DND-41 (cell line): Measurements from ENCODE around the gene VPS37C.

Experiments used
- ATAC-seq: fragments of 200-7000 bp; cut with Tn5 transposase; 3 replicates; pipeline ENCODE4 v1.9.1; 2021; ENCODE audit warnings: low read depth; ENCODE audit not compliant: insufficient read depth
- DNase-seq: peaks from one replicate; pipeline ENCODE4 v3.0.0-alpha.2; 2020
- H2AFZ ChIP-seq: 2 replicates; pipeline ENCODE4 v1.6.0; 2012; ENCODE audit warnings: low read depth, low read length
- H3K27ac ChIP-seq: 2 replicates; pipeline ENCODE4 v1.5.1; 2012; ENCODE audit warnings: low read length, inconsistent platforms
- H3K27me3 ChIP-seq: fragments of 200-600 bp; sonication (generic); 2 replicates; pipeline ENCODE4 v1.6.0; 2012; ENCODE audit warnings: low read length, mild to moderate bottlenecking, inconsistent platforms; ENCODE audit not compliant: insufficient read depth, poor library complexity
- H3K36me3 ChIP-seq: 2 replicates; pipeline ENCODE4 v1.5.1; 2012; ENCODE audit warnings: low read length, inconsistent platforms; ENCODE audit not compliant: insufficient read depth
- H3K4me1 ChIP-seq: 2 replicates; pipeline ENCODE4 v1.5.1; 2012; ENCODE audit warnings: mild to moderate bottlenecking, low read length; ENCODE audit not compliant: insufficient read depth
- H3K4me2 ChIP-seq: 2 replicates; pipeline ENCODE4 v1.6.0; 2012; ENCODE audit warnings: mild to moderate bottlenecking, moderate library complexity, low read length, inconsistent platforms; ENCODE audit not compliant: insufficient read depth
- H3K4me3 ChIP-seq, 2 experiments: fragments of 200-600 bp in 1 of 2; shearing (Covaris generic) in 1 of 2; 2 replicates each; pipeline ENCODE4 v1.5.1; 2012 to 2016; ENCODE audit warnings: inconsistent platforms in 2 of 2, low read length in 2 of 2, mild to moderate bottlenecking in 2 of 2, low read depth in 1 of 2, moderate library complexity in 1 of 2
- H3K79me2 ChIP-seq: 2 replicates; pipeline ENCODE4 v1.6.0; 2012; ENCODE audit warnings: low read length, inconsistent platforms; ENCODE audit not compliant: insufficient read depth
- H3K9ac ChIP-seq: 2 replicates; pipeline ENCODE4 v1.6.0; 2012; ENCODE audit warnings: low read depth, mild to moderate bottlenecking, inconsistent platforms, low read length, moderate library complexity
- H3K9me3 ChIP-seq: 2 replicates; pipeline ENCODE4 v1.5.1; 2012; ENCODE audit warnings: low read length, moderate library complexity, mild to moderate bottlenecking, inconsistent platforms; ENCODE audit not compliant: insufficient read depth, severe bottlenecking
- H4K20me1 ChIP-seq: 2 replicates; pipeline ENCODE4 v1.6.0; 2012; ENCODE audit warnings: low read length; ENCODE audit not compliant: insufficient read depth
- CTCF ChIP-seq: IDR thresholded peaks from 2 replicates; pipeline ENCODE4 v1.5.1; 2012; ENCODE audit warnings: borderline replicate concordance, low read length, moderate library complexity, mild to moderate bottlenecking; ENCODE audit not compliant: poor library complexity, severe bottlenecking; ENCODE audit errors: extremely low read depth
- EZH2 ChIP-seq: IDR thresholded peaks from 3 replicates; pipeline ENCODE4 v1.6.1; 2012; ENCODE audit warnings: borderline replicate concordance, low read depth, mild to moderate bottlenecking, moderate library complexity, low read length, inconsistent platforms; ENCODE audit not compliant: severe bottlenecking

VPS37C gene

GRCh38 chr11:61124574-61125309 is 36.5 kb downstream of the VPS37C start:
- Histone ChIP-seq H3K4me3 (no peak overlapping the region), H3K36me3 (no peaks in the 10 kb centered on the region), H3K27me3 (peaks cover 3% of the 10 kb centered on the region), H3K27ac (no peak overlapping the region), H3K4me2 (no peak overlapping the region), H3K9me3 (no peaks in the 10 kb centered on the region), H3K9ac (no peak overlapping the region), H2AFZ (no peak overlapping the region), H3K4me1 (peaks cover 4% of the 10 kb centered on the region), H3K79me2 (no peaks in the 10 kb centered on the region), H4K20me1 (0 out of 2 replicates have a peak, but pooled peaks cover 2% of the 10 kb centered on the region)
- TF ChIP-seq CTCF (no peak), EZH2 (no peak)
- DNase-seq: no peak
- ATAC-seq: no peak

- no peak overlapping the region for H2AFZ ChIP-seq
- TF ChIP-seq EZH2: no peak
- no peak for TF ChIP-seq CTCF
- H3K79me2 ChIP-seq: no peaks in the 10 kb centered on the region
- no peaks in the 10 kb centered on the region for H3K9me3 ChIP-seq
- no peak overlapping the region for H3K9ac ChIP-seq
- H3K27me3 ChIP-seq: peaks cover 3% of the 10 kb centered on the region
- no peak for ATAC-seq
- DNase-seq: no peak
- H3K4me1 ChIP-seq: no peaks in the 10 kb centered on the region
- H3K36me3 ChIP-seq: no peaks in the 10 kb centered on the region
- H3K4me3 ChIP-seq: no peak overlapping the region
- H3K4me2 ChIP-seq: no peak overlapping the region
- 0 out of 2 replicates have a peak, but pooled peaks cover 2% of the 10 kb centered on the region for H4K20me1 ChIP-seq
- H3K27ac ChIP-seq: no peak overlapping the region
Measured at GRCh38 chr11:61123775-61124571, 37.3 kb downstream of the VPS37C start.

- Histone ChIP-seq H3K36me3 (no peaks in the 10 kb centered on the region), H3K4me1 (no peaks in the 10 kb centered on the region), H3K27me3 (peaks cover 3% of the 10 kb centered on the region), H2AFZ (no peak overlapping the region), H3K9me3 (no peaks in the 10 kb centered on the region), H3K79me2 (no peaks in the 10 kb centered on the region), H3K27ac (no peak overlapping the region), H3K9ac (no peak overlapping the region), H3K4me2 (no peak overlapping the region), H4K20me1 (no peaks in the 10 kb centered on the region), H3K4me3 (no peak overlapping the region)
- TF ChIP-seq EZH2: no peak
- no peak for TF ChIP-seq CTCF
- DNase-seq (no peak), ATAC-seq (no peak)
Measured at GRCh38 chr11:61122761-61123160, 38.5 kb downstream of the VPS37C start.
